Hepatocyte (in vitro differentiated cells): Measurements from ENCODE around the gene METTL27.

Source experiments
- EZH2 ChIP-seq: fragments of 200-600 bp; sonication (generic); IDR thresholded peaks from 2 replicates; pipeline ENCODE4 v1.6.1; 2016; ENCODE audit warnings: antibody characterized with exemption, mild to moderate bottlenecking, borderline replicate concordance
- EZH2phosphoT487 ChIP-seq: fragments of 200-600 bp; sonication (generic); IDR thresholded peaks from one replicate; pipeline ENCODE4 v1.6.1; 2018; ENCODE audit warnings: antibody characterized with exemption, mild to moderate bottlenecking, low read depth, moderate library complexity; ENCODE audit not compliant: unreplicated experiment, severe bottlenecking
- TF ChIP-seq, protein P1 (sequence below): fragments of 200-600 bp; sonication (generic); IDR thresholded peaks from 2 replicates; pipeline ENCODE4 v1.5.1; 2016; ENCODE audit warnings: antibody characterized with exemption, mild to moderate bottlenecking; ENCODE audit not compliant: poor library complexity

DNA sequence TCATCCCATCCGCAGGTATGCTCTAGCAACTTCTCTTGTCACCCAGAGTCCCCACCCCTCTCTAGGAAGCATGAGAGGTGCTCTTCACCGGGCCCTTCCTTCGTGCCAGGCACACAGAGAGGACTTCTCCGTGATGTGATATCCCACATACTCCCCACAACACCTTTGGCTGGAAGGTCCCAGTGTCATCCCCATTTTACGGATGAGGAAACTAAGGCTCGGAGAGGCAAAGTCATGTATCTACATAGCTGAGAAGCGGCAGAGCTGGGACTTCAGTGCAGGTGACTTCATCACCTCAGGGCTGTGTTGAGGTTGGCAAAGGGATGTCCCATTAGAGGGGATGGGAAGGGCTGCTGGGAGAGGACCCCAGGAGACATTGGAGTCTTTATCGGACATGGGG lies 34.0 kb upstream of the METTL27 start:
- TF ChIP-seq, protein P1, sequence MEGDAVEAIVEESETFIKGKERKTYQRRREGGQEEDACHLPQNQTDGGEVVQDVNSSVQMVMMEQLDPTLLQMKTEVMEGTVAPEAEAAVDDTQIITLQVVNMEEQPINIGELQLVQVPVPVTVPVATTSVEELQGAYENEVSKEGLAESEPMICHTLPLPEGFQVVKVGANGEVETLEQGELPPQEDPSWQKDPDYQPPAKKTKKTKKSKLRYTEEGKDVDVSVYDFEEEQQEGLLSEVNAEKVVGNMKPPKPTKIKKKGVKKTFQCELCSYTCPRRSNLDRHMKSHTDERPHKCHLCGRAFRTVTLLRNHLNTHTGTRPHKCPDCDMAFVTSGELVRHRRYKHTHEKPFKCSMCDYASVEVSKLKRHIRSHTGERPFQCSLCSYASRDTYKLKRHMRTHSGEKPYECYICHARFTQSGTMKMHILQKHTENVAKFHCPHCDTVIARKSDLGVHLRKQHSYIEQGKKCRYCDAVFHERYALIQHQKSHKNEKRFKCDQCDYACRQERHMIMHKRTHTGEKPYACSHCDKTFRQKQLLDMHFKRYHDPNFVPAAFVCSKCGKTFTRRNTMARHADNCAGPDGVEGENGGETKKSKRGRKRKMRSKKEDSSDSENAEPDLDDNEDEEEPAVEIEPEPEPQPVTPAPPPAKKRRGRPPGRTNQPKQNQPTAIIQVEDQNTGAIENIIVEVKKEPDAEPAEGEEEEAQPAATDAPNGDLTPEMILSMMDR = no peak
- TF ChIP-seq EZH2 = no peak
- TF ChIP-seq EZH2phosphoT487 = no peak
